Measurements from ENCODE around the gene ACADM. TPM values are rescaled to one million over a fixed set of nuclear protein-coding genes. Genes with fewer than 3 reads are reported as not detected.
"Not testable (repeated sequence)": the region's sequence is repeated elsewhere in the genome, so short reads cannot be mapped to it uniquely, and the experiment has no call there.

The ACADM gene
- total and polyA plus RNA-seq, 2 donors (not counting 3 experiments of a cell fraction or from before 2014, with no cell fraction given), result 10.8 to 32.5 TPM

GRCh38 chr1:75720820-75721219, 3.7 kb upstream of the ACADM start:
- Histone ChIP-seq H3K9me1 (replicated peaks; ENCODE audit: control insufficient read depth, extremely low read depth, insufficient read depth, low read length) (no peaks in the 10 kb centered on the region), H3K36me3 (ENCODE audit: control insufficient read depth in 2 of 2, extremely low read depth in 1 of 2, insufficient read depth in 2 of 2, low read length in 2 of 2) (no peaks in the 10 kb centered on the region), H2AFZ (ENCODE audit: low read depth, low read length) (no peak overlapping the region), H3K4me2 (ENCODE audit: insufficient read depth, low read length) (no peak overlapping the region), H3K79me2 (ENCODE audit: control insufficient read depth, insufficient read depth, low read length) (peaks cover 12% of the 10 kb centered on the region), H3K9me3 (replicated peaks; ENCODE audit: control insufficient read depth, insufficient read depth, low read length) (no peaks in the 10 kb centered on the region), H3K27ac (ENCODE audit: insufficient read depth, low read depth, low read length) (no peak overlapping the region), H3K4me3 (replicated peaks in 1 of 3; ENCODE audit: insufficient read depth in 1 of 3, low read depth in 1 of 3, low read length in 3 of 3) (no peak overlapping the region), H3K4me1 (ENCODE audit: control insufficient read depth, extremely low read depth, insufficient read depth, low read length) (peaks cover 12% of the 10 kb centered on the region), H4K20me1 (replicated peaks; ENCODE audit: control insufficient read depth, extremely low read depth, insufficient read depth, low read length) (no peaks in the 10 kb centered on the region), H3K27me3 (ENCODE audit: control insufficient read depth in 2 of 2, insufficient read depth in 2 of 2, low read length in 2 of 2) (no peaks in the 10 kb centered on the region), H3K9ac (replicated peaks; ENCODE audit: extremely low read depth, insufficient read depth, low read length) (no peak overlapping the region)
- DNase-seq (ENCODE audit: low read depth, low spot score) (no peak), FAIRE-seq (no peak)
- intact Hi-C loops (cut with micrococcal nuclease) (loop anchor here (5.0 to 10.0 kb wide), 2 partner anchors 489 to 986 kb away; partner anchors contain the start of genes CRYZ and TYW3), dilution Hi-C loops (cut with MboI; ENCODE audit: extremely low pct_ligation_motif_present, low sequenced_read_pairs) (no loop called here)
- ChIA-PET POLR2A (no interaction called here), CTCF (no interaction called here)
- TF ChIP-seq JUN (IDR thresholded peaks at IDR 0.05; ENCODE audit: borderline replicate concordance, insufficient read depth, insufficient read length, low read depth) (no peak), MYC (IDR thresholded peaks at IDR 0.05; ENCODE audit: low read depth, low read length) (no peak), EZH2 (IDR thresholded peaks at IDR 0.05; ENCODE audit: borderline replicate concordance, low read depth, low read length, severe bottlenecking) (no peak)
- TF ChIP-seq, protein P1, sequence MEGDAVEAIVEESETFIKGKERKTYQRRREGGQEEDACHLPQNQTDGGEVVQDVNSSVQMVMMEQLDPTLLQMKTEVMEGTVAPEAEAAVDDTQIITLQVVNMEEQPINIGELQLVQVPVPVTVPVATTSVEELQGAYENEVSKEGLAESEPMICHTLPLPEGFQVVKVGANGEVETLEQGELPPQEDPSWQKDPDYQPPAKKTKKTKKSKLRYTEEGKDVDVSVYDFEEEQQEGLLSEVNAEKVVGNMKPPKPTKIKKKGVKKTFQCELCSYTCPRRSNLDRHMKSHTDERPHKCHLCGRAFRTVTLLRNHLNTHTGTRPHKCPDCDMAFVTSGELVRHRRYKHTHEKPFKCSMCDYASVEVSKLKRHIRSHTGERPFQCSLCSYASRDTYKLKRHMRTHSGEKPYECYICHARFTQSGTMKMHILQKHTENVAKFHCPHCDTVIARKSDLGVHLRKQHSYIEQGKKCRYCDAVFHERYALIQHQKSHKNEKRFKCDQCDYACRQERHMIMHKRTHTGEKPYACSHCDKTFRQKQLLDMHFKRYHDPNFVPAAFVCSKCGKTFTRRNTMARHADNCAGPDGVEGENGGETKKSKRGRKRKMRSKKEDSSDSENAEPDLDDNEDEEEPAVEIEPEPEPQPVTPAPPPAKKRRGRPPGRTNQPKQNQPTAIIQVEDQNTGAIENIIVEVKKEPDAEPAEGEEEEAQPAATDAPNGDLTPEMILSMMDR (IDR thresholded peaks at IDR 0.05; ENCODE audit: extremely low read depth in 1 of 2, insufficient read depth in 1 of 2, low read depth in 1 of 2, low read length in 2 of 2), result no peak
- BruUV-seq (replicated peaks), result no TSS peak

DNA sequence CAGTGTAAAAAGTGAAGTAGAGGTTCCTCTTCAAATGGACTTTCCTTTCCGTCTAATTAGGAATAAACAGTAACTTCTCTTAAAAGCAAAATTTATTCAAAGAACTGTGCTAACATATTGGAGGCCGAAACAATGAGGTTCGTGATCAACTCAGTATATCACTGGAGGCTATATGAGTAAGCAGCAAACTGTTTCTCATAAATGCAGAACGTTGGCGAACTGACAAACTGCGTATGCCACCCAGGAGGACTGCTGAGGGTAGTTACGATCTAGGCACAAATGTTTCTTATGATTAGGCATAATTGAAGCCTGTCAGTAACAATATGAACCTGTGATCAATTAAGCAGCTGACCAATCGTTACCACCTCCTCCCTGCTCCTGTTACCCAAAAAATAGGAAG, 2.3 kb upstream of the ACADM start:
- BruUV-seq (replicated peaks); FAIRE-seq; POLR2A ChIA-PET; H3K36me3 ChIP-seq (ENCODE audit: control insufficient read depth in 2 of 2, extremely low read depth in 1 of 2, insufficient read depth in 2 of 2, low read length in 2 of 2); H4K20me1 ChIP-seq (replicated peaks; ENCODE audit: control insufficient read depth, extremely low read depth, insufficient read depth, low read length); DNase-seq (ENCODE audit: low read depth, low spot score); dilution Hi-C loops (cut with MboI; ENCODE audit: extremely low pct_ligation_motif_present, low sequenced_read_pairs); H3K9me3 ChIP-seq (replicated peaks; ENCODE audit: control insufficient read depth, insufficient read depth, low read length); H3K9me1 ChIP-seq (replicated peaks; ENCODE audit: control insufficient read depth, extremely low read depth, insufficient read depth, low read length); H3K27me3 ChIP-seq (ENCODE audit: control insufficient read depth in 2 of 2, insufficient read depth in 2 of 2, low read length in 2 of 2); CTCF ChIA-PET; H3K4me2 ChIP-seq (ENCODE audit: insufficient read depth, low read length); H3K27ac ChIP-seq (ENCODE audit: insufficient read depth, low read depth, low read length); H3K4me3 ChIP-seq (replicated peaks in 1 of 3; ENCODE audit: insufficient read depth in 1 of 3, low read depth in 1 of 3, low read length in 3 of 3); H2AFZ ChIP-seq (ENCODE audit: low read depth, low read length); H3K9ac ChIP-seq (replicated peaks; ENCODE audit: extremely low read depth, insufficient read depth, low read length): not testable (repeated sequence)
- peaks cover 15% of the 10 kb centered on the region for H3K4me1 ChIP-seq (ENCODE audit: control insufficient read depth, extremely low read depth, insufficient read depth, low read length)
- intact Hi-C loops (cut with micrococcal nuclease), result loop anchor here (5.0 to 10.0 kb wide), 2 partner anchors 490 to 987 kb away; partner anchors contain the start of genes CRYZ and TYW3
- H3K79me2 ChIP-seq (ENCODE audit: control insufficient read depth, insufficient read depth, low read length), result peaks cover 22% of the 10 kb centered on the region

Measured in endothelial cell of umbilical vein (primary cell).